Karpas-422 (cell line): ENCODE results near the gene ZIC4. TPM values are rescaled to one million over a fixed set of nuclear protein-coding genes. Genes with fewer than 3 reads are reported as not detected.

Experiments used
- DNase-seq: peaks from one replicate; pipeline ENCODE4 v3.0.0-alpha.2; 2015
- H2AFZ ChIP-seq: fragments of 200-600 bp; sonication (generic); 2 replicates; pipeline ENCODE4 v1.6.1; 2014; ENCODE audit warnings: antibody characterized with exemption, low read length, mixed read lengths
- H3K27ac ChIP-seq: fragments of 200-600 bp; sonication (generic); 2 replicates; pipeline ENCODE4 v1.5.1; 2014; ENCODE audit warnings: mild to moderate bottlenecking, low read length, moderate library complexity
- H3K27me3 ChIP-seq: fragments of 200-600 bp; sonication (generic); 2 replicates; pipeline ENCODE4 v1.6.1; 2014; ENCODE audit warnings: low read length, mixed read lengths
- H3K36me3 ChIP-seq: fragments of 200-600 bp; sonication (generic); 2 replicates; pipeline ENCODE4 v1.6.1; 2014; ENCODE audit warnings: low read length, mixed read lengths; ENCODE audit not compliant: insufficient read depth
- H3K4me1 ChIP-seq: fragments of 200-600 bp; sonication (generic); 2 replicates; pipeline ENCODE4 v1.6.1; 2014; ENCODE audit warnings: mild to moderate bottlenecking, low read length, mixed read lengths
- H3K4me2 ChIP-seq: fragments of 200-600 bp; sonication (generic); 2 replicates; pipeline ENCODE4 v1.6.1; 2014; ENCODE audit warnings: low read length, low read depth, mild to moderate bottlenecking; ENCODE audit not compliant: poor library complexity, severe bottlenecking
- H3K4me3 ChIP-seq: fragments of 200-600 bp; sonication (generic); 2 replicates; pipeline ENCODE4 v1.5.1; 2014; ENCODE audit warnings: mild to moderate bottlenecking, antibody characterized with exemption, low read length, mixed read lengths
- H3K79me2 ChIP-seq: fragments of 200-600 bp; sonication (generic); 2 replicates; pipeline ENCODE4 v1.6.1; 2014; ENCODE audit warnings: mild to moderate bottlenecking, low read length, mixed read lengths
- H3K9ac ChIP-seq: fragments of 200-600 bp; sonication (generic); 2 replicates; pipeline ENCODE4 v1.6.0; 2014; ENCODE audit warnings: low read length
- H3K9me2 ChIP-seq: fragments of 200-600 bp; sonication (generic), shearing (Covaris generic); replicated peaks from 2 replicates; pipeline ENCODE4 v1.6.0; 2014; ENCODE audit warnings: mild to moderate bottlenecking, low read length, moderate library complexity; ENCODE audit not compliant: insufficient read depth
- H3K9me3 ChIP-seq: fragments of 300-700, 200-600 bp; sonication (generic); 2 replicates; pipeline ENCODE4 v1.6.1; 2014; ENCODE audit warnings: low read length, mixed read lengths
- H4K20me1 ChIP-seq: fragments of 200-600 bp; sonication (generic); 2 replicates; pipeline ENCODE4 v1.6.1; 2014; ENCODE audit warnings: mild to moderate bottlenecking, antibody characterized with exemption, low read length, low read depth; ENCODE audit not compliant: insufficient read depth
- total RNA-seq: library from RNA; depleted of rRNA; stranded (reverse); fragments of >200 nt; shearing (Covaris generic); gene quantifications from 2 replicates; pipeline ENCODE4 v1.2.3, GENCODE V29; 2014; ENCODE audit warnings: low replicate concordance

Gene ZIC4
- total RNA-seq, 1 experiment from 2014 or later, result not detected

DNA sequence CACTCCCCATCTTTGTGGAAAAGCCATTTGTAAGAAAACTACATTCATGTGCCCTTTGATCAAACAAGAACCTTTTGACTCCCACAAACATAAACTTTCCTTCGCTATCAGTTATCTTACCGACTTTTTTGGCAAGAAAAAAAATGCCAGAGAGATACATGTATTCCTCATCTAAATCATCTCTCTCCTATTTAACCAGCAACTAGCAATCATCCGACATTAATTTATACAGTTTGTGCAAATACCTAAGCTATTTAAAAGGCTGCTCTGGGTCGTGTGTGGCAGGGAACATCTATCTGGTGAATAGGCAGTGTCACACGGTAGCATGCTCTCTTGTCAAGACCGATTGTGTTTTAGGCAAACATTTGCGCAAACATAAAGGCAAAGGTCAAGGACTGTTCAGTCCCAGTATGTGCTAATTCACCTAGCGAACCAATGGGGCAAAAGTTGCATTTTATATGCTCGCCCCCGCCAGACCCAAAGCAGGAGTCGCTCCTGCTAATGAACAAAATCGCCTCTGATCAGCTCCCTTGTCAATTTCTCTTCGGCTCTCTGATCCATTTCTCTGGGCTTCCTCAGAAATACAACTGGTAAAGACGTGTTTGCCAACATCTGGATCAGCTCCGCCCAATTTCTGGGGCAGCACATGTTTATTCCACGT lies 37.7 kb downstream of the ZIC4 start:
- Histone ChIP-seq H4K20me1 (no peaks in the 10 kb centered on the region), H3K4me2 (no peak overlapping the region), H3K4me3 (no peak overlapping the region), H3K9ac (no peak overlapping the region), H3K27me3 (no peaks in the 10 kb centered on the region), H2AFZ (no peak overlapping the region), H3K27ac (no peak overlapping the region), H3K9me2 (no peaks in the 10 kb centered on the region), H3K79me2 (no peaks in the 10 kb centered on the region), H3K4me1 (no peaks in the 10 kb centered on the region), H3K9me3 (no peaks in the 10 kb centered on the region), H3K36me3 (no peaks in the 10 kb centered on the region)
- DNase-seq, result no peak

DNA sequence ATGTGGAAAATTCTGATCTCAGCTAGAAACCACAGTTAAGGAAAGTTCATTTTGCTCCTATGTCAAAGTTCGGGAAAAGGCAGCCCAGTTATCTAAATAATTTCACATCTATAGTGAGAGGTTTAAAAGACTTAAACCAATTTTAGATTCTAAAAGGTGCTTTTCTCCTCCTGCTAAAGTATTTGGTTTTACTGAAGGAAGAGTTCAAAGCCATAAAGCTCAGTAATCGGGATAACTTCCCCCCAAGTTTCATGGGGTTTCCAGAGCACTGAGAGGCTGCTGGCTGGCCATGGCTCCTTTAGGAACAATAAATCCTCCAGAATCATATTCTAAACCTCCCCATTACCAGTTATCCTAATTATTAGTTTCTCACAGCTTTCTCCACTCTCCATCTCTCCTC lies 38.2 kb downstream of the ZIC4 start:
- no peaks in the 10 kb centered on the region for H3K4me1 ChIP-seq
- H3K9me2 ChIP-seq, result no peaks in the 10 kb centered on the region
- H3K4me3 ChIP-seq, result no peak overlapping the region
- H3K4me2 ChIP-seq, result no peak overlapping the region
- DNase-seq, result no peak
- no peak overlapping the region for H2AFZ ChIP-seq
- H3K9me3 ChIP-seq, result no peaks in the 10 kb centered on the region
- no peak overlapping the region for H3K9ac ChIP-seq
- H3K27me3 ChIP-seq, result no peaks in the 10 kb centered on the region
- H3K36me3 ChIP-seq, result no peaks in the 10 kb centered on the region
- H3K27ac ChIP-seq, result no peak overlapping the region
- no peaks in the 10 kb centered on the region for H4K20me1 ChIP-seq
- H3K79me2 ChIP-seq, result no peaks in the 10 kb centered on the region

DNA sequence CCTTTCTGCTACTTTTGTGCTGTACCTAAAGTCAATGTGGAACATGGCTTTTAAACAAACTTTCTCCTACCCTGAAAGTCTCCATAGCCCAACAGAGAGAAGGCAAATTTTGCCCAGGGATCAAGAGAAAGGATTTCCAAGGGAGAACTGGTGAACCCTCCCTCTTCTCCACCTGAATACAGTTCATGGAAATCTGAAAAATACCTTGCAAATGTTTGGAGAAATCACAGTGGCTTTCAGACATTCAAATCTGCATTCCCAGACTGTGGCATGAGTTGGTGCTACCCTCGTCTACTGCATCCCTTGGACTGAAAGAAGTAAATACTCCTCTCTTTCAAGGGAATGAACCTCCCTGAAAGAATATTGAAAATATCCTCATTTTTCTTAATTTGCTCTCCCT lies 38.7 kb downstream of the ZIC4 start:
- Histone ChIP-seq H3K79me2 (no peaks in the 10 kb centered on the region), H3K9me3 (no peaks in the 10 kb centered on the region), H3K36me3 (no peaks in the 10 kb centered on the region), H3K4me2 (no peak overlapping the region), H3K27ac (no peak overlapping the region), H3K4me1 (no peaks in the 10 kb centered on the region), H3K27me3 (no peaks in the 10 kb centered on the region), H3K9ac (no peak overlapping the region), H3K9me2 (no peaks in the 10 kb centered on the region), H3K4me3 (no peak overlapping the region), H4K20me1 (no peaks in the 10 kb centered on the region), H2AFZ (no peak overlapping the region)
- no peak for DNase-seq

DNA sequence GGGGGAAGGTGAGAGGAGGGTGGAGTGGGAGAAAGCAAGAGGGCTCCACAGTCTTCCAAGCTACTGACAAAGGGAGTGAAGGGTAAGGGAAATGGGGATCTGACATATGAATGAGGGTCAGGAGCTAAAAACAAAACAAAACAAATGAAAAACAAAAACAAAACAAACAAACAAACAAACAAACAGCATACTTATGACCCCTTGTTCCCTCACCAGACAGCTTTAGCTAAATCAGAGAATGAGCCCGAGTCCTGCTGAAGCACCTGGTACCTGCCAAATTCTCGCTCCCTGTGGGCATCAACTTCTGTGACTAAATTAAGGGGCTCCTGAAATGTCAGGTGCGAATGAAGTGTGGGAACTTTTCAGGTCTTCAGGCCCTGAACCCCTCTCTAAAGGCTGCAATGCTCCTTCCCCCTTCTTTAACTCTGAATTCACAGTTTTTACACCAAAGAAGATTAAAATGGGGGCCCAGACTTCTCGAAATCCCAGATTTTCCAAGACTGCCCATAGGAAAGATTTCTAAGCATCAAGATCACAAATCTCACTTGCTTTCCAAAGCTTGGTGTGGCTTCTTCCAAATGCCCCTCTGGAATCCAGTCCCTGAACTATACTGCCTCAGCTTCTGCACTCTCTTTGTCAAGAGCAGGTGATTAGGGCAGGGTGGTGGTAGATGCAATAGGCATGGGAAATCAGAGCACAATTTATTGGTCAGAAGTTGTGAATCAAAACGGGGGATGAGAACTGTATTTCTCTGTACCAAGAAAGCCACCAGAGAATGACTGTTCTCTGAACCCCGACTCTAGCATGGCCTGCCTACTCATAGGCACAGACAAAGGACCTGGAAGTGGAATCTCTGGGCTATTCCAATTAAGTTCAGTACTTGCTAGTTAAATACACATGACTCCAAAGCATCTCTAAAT lies 40.9 kb downstream of the ZIC4 start:
- Histone ChIP-seq H3K9ac (no peak overlapping the region), H3K79me2 (no peaks in the 10 kb centered on the region), H3K4me3 (no peak overlapping the region), H4K20me1 (no peaks in the 10 kb centered on the region), H3K27me3 (no peaks in the 10 kb centered on the region), H3K9me2 (no peaks in the 10 kb centered on the region), H3K9me3 (no peaks in the 10 kb centered on the region), H3K4me1 (no peaks in the 10 kb centered on the region), H3K27ac (no peak overlapping the region), H3K36me3 (no peaks in the 10 kb centered on the region), H2AFZ (no peak overlapping the region), H3K4me2 (no peak overlapping the region)
- DNase-seq, result no peak

DNA sequence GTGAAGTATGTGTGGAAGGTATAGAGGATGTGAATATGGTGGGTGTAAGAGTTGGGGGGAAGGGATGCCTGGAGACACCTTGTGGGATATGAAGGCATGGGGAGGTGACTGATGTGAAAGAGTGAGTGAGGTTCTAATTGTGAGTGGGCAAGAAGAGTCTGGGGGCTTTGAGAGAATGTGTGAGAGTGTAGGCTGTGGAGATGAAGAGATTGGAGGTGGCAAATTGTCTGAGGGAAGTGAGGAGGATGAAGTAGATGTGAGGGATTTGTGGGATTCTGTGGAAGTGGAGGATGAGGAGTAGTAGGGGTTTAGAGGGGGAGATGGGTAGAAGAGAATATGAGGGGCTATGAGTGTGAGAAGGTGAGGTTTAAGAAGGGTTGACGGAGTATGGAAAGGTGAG lies 41.6 kb downstream of the ZIC4 start:
- Histone ChIP-seq H3K9me2 (no peaks in the 10 kb centered on the region), H3K27ac (no peak overlapping the region), H3K9me3 (no peaks in the 10 kb centered on the region), H3K4me3 (no peak overlapping the region), H3K4me1 (no peaks in the 10 kb centered on the region), H2AFZ (no peak overlapping the region), H3K36me3 (no peaks in the 10 kb centered on the region), H3K9ac (no peak overlapping the region), H3K79me2 (no peaks in the 10 kb centered on the region), H4K20me1 (no peaks in the 10 kb centered on the region), H3K27me3 (no peaks in the 10 kb centered on the region), H3K4me2 (no peak overlapping the region)
- DNase-seq, result no peak

DNA sequence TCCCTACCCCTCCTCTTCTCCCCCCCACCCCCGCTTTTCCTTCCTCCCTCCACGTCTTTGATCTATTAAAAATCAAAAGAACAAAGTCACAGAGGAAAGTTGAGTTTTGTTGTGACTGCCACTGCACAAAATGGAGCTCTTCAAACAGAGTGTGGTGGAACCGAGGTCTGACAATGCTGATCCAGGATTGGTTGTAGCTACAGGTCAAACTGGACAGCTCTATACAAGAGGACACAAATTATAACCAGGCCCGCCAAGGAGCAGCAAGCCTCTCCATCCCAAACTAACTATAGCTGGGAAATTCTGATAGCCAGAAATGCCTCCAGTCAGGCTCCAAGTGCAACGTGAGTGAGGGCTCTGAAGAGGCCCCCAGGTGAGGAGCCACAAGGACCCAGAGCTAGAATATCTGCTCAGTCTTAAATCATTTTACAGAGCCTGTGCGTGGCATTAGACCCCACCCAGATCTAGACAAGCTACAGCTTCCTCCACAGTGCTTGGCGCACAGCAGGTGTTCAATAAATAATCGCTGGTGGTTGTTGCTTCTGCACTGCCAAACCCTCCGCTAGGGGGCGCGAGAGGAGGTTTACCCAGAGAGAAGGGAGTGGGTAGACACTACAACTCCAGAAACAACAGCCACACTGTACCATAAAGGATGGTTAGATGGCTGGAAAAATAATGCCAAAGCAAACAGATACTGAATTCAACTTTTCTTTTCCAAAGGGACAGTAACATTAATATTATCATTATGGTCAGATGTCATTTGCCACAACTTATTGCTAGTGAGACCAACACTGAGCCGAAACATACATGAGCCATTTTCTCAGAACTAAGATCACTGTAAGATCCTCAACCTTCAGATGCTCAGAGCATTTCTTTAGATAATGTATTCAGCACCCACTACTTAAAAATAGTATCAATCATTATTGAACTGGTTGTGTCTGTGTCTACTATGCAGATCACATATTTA lies 44.6 kb downstream of the ZIC4 start:
- H3K4me3 ChIP-seq, result no peak overlapping the region
- no peaks in the 10 kb centered on the region for H3K4me1 ChIP-seq
- no peaks in the 10 kb centered on the region for H3K79me2 ChIP-seq
- no peak overlapping the region for H3K4me2 ChIP-seq
- no peaks in the 10 kb centered on the region for H3K9me3 ChIP-seq
- peak; percentile 85 for DNase-seq
- no peaks in the 10 kb centered on the region for H4K20me1 ChIP-seq
- no peaks in the 10 kb centered on the region for H3K27me3 ChIP-seq
- H3K9ac ChIP-seq, result no peak overlapping the region
- H3K36me3 ChIP-seq, result no peaks in the 10 kb centered on the region
- H2AFZ ChIP-seq, result no peak overlapping the region
- no peak overlapping the region for H3K27ac ChIP-seq
- H3K9me2 ChIP-seq, result no peaks in the 10 kb centered on the region

DNA sequence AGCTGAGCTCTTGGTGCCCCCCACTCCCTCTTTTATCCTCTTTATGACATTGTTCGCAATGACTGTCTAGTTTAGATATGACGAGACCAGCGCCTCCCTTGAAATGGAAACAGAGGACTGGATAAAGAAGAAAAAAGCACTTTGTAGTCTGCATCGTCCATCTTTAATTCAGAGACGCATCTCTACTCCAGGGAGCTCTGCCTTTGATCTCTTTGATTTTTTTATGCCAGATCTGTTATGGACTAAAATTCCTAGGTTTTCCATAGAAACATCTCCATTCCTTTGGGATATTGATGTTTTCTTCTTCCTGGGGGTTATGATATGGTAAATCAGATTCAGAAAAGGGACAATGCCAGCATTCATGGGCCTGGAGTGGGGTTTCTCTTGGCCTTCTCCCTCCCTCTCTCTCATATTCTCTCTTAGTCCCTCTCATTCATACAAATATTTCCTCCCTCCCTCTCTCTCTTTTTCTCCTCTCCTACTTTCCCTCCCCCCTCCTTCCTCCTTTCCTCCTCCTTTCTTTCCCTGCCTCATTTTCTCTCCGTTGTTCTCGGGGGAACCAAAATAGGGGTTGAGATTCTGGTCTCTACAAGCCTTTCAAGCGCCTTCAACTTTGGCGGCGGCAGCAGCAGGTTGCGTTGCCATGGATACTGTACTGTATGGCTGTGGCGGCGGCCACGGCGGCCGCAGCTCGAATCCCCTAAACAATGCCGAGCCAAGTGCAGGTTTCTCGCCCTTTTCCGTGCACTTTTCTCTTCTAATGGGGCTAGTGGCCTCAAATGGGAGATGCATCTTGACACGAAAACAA lies 45.5 kb downstream of the ZIC4 start:
- H3K9ac ChIP-seq, result no peak overlapping the region
- H3K4me2 ChIP-seq, result no peak overlapping the region
- no peaks in the 10 kb centered on the region for H4K20me1 ChIP-seq
- H3K27ac ChIP-seq, result no peak overlapping the region
- H3K79me2 ChIP-seq, result no peaks in the 10 kb centered on the region
- H3K4me1 ChIP-seq, result no peaks in the 10 kb centered on the region
- H3K4me3 ChIP-seq, result no peak overlapping the region
- DNase-seq, result no peak
- H2AFZ ChIP-seq, result no peak overlapping the region
- no peaks in the 10 kb centered on the region for H3K9me2 ChIP-seq
- H3K36me3 ChIP-seq, result no peaks in the 10 kb centered on the region
- H3K27me3 ChIP-seq, result no peaks in the 10 kb centered on the region
- no peaks in the 10 kb centered on the region for H3K9me3 ChIP-seq
